Adrenal gland (tissue), 5 donors: ENCODE results near the gene TBRG4.

Experiments
- CTCF ChIP-seq, 6 experiments: fragments of 450-650 bp in 4 of 6; fragments of 200-600 bp in 2 of 6; sonication (generic) in 1 of 6; IDR thresholded peaks; 1 replicate in 5 of 6; 2 replicates in 1 of 6; pipeline versions ENCODE4 v1.5.1 to v1.8.0; 2016 to 2021; ENCODE audit warnings: antibody characterized with exemption in 6 of 6, mild to moderate bottlenecking in 2 of 6, moderate library complexity in 1 of 6
- POLR2A ChIP-seq, 2 donors: fragments of 450-650 bp; IDR thresholded peaks; one replicate each; pipeline ENCODE4 v1.6.1; 2017; ENCODE audit warnings: antibody characterized with exemption in 2 of 2, mild to moderate bottlenecking in 2 of 2, moderate library complexity in 1 of 2
- donor health status: DM: no; HTN: no; CAD: no.

GRCh38 chr7:45089341-45089891, 22.1 kb downstream of the TBRG4 start:
- TF ChIP-seq CTCF (IDR thresholded peaks at IDR 0.05) (no peak), POLR2A (IDR thresholded peaks at IDR 0.05) (no peak)
